Measurements from ENCODE around the gene NUDT16.
A peak's percentile ranks its signal among the peaks of the same experiment; 100 is the strongest.

NUDT16 gene

DNA sequence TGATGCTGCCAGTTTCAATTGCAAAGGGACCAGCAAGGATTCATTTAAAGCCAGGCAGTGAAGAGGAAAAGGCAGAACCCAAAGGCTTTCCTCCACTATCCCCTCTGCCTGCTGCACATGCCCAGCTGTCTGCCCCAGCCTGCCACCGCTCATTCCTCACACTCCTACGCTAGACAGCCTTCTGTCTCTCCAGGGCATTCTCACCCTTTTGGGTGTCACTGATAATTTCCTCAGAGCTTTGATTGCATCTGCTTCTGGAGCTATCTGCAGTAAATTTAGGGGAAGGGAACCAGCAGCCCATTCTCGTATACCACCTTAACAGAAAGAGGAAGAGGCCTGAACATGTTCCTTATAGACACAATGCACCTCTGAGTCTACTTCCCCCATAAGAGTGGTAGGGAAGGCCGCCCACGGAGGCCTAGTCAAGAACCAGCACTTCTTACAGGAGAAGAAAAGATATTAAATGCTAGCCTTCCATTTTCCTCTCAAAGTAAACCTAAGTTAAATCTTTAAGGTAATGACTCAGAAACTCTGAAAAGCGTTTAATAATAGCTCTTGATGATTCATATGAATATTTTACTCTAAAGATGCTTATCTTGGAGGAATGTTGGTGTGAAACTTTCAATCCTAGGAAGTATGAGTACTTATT lies 20.9 kb downstream of the NUDT16 start:
- Histone ChIP-seq H3K36me3 (ENCODE audit: control insufficient read depth in 1 of 2, insufficient read depth in 2 of 2, low read length in 2 of 2) (no peaks in the 10 kb centered on the region), H4K12ac (ENCODE audit: low read depth, low read length) (no peak overlapping the region), H2BK120ac (ENCODE audit: insufficient read depth, low read length, poor library complexity) (no peak overlapping the region), H2AK5ac (ENCODE audit: low read length) (no peak overlapping the region), H3K4ac (ENCODE audit: low read depth, low read length) (no peak overlapping the region), H4K91ac (ENCODE audit: low read depth, low read length) (no peak overlapping the region), H3K18ac (ENCODE audit: low read length) (no peak overlapping the region), H2BK5ac (ENCODE audit: low read depth, low read length, poor library complexity) (no peak overlapping the region), H3K79me2 (ENCODE audit: control insufficient read depth, insufficient read depth, low read length, poor library complexity) (no peaks in the 10 kb centered on the region), H2AFZ (ENCODE audit: insufficient read depth, low read length, poor library complexity) (no peak overlapping the region), H3K14ac (ENCODE audit: low read length) (no peak overlapping the region), H3K4me2 (ENCODE audit: low read length) (no peak overlapping the region), H2BK12ac (ENCODE audit: low read length) (no peak overlapping the region), H4K8ac (ENCODE audit: low read depth, low read length) (no peak overlapping the region), H3K23ac (ENCODE audit: low read length) (no peak overlapping the region), H3K9me3 (ENCODE audit: insufficient read depth, low read depth, low read length) (no peaks in the 10 kb centered on the region), H3K27ac (ENCODE audit: low read depth, low read length) (no peak overlapping the region), H3K4me1 (ENCODE audit: control insufficient read depth in 1 of 2, insufficient read depth in 2 of 2, low read length in 2 of 2) (no peaks in the 10 kb centered on the region), H3K79me1 (ENCODE audit: low read length) (no peaks in the 10 kb centered on the region), H3K27me3 (ENCODE audit: insufficient read depth, low read length) (no peaks in the 10 kb centered on the region), H3K9ac (ENCODE audit: low read length) (no peak overlapping the region), H3K4me3 (ENCODE audit: low read depth, low read length) (no peak overlapping the region)
- WGBS (ENCODE audit: extremely low coverage, insufficient coverage, insufficient read length), result no CpG with 5 or more reads among the region's 6 CpGs
- peak in 1 of 2 donors; percentile 80 for DNase-seq

DNA sequence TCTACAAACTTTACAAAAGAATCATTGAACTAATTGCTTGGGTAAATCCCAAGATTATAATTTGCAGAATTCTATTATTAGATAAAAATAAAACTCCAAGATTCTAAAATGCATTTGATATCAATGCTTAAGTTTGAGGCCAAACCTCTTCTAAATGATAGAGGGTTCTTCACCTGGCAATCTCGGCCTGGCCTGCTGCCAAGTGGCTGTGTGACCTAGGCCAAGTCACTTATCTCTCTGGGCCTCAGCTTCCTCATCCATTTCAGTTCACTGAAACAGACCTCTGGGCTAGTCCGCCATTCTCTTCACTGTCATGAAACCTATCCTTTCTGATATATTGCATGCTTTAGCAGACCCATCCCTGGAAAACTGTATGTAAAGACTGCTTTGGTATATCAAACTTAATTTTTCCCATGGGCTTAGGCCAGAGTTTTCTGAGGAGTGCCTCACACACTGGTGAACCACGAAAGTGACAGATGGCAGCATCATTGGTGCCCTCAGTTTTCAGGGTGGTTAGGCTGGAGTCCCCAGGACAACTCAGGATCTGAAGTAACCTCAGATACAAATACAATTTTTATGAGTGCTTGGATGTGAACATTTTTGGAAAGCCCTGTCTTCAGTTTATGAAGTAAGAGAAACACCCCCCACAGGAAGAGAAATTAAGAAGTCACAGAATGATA lies 21.8 kb downstream of the NUDT16 start:
- H2AK5ac ChIP-seq (ENCODE audit: low read length), result no peak overlapping the region
- H2BK12ac ChIP-seq (ENCODE audit: low read length), result no peak overlapping the region
- H3K79me1 ChIP-seq (ENCODE audit: low read length), result no peaks in the 10 kb centered on the region
- H2BK5ac ChIP-seq (ENCODE audit: low read depth, low read length, poor library complexity), result no peak overlapping the region
- no peak overlapping the region for H3K27ac ChIP-seq (ENCODE audit: low read depth, low read length)
- H3K4ac ChIP-seq (ENCODE audit: low read depth, low read length), result no peak overlapping the region
- no peak overlapping the region for H3K4me2 ChIP-seq (ENCODE audit: low read length)
- no peaks in the 10 kb centered on the region for H3K4me1 ChIP-seq (ENCODE audit: control insufficient read depth in 1 of 2, insufficient read depth in 2 of 2, low read length in 2 of 2)
- H3K27me3 ChIP-seq (ENCODE audit: insufficient read depth, low read length), result no peaks in the 10 kb centered on the region
- no peak overlapping the region for H2BK120ac ChIP-seq (ENCODE audit: insufficient read depth, low read length, poor library complexity)
- no peak overlapping the region for H3K23ac ChIP-seq (ENCODE audit: low read length)
- no peaks in the 10 kb centered on the region for H3K9me3 ChIP-seq (ENCODE audit: insufficient read depth, low read depth, low read length)
- no peak overlapping the region for H4K91ac ChIP-seq (ENCODE audit: low read depth, low read length)
- H2AFZ ChIP-seq (ENCODE audit: insufficient read depth, low read length, poor library complexity), result no peak overlapping the region
- H3K36me3 ChIP-seq (ENCODE audit: control insufficient read depth in 1 of 2, insufficient read depth in 2 of 2, low read length in 2 of 2), result no peaks in the 10 kb centered on the region
- H3K18ac ChIP-seq (ENCODE audit: low read length), result no peak overlapping the region
- peak in 1 of 2 donors; percentile 9 for DNase-seq
- no peak overlapping the region for H4K12ac ChIP-seq (ENCODE audit: low read depth, low read length)
- no peak overlapping the region for H3K4me3 ChIP-seq (ENCODE audit: low read depth, low read length)
- WGBS (ENCODE audit: extremely low coverage, insufficient coverage, insufficient read length), result no CpG with 5 or more reads among the region's 3 CpGs
- H3K9ac ChIP-seq (ENCODE audit: low read length), result no peak overlapping the region
- no peak overlapping the region for H4K8ac ChIP-seq (ENCODE audit: low read depth, low read length)
- H3K79me2 ChIP-seq (ENCODE audit: control insufficient read depth, insufficient read depth, low read length, poor library complexity), result no peaks in the 10 kb centered on the region
- no peak overlapping the region for H3K14ac ChIP-seq (ENCODE audit: low read length)

DNA sequence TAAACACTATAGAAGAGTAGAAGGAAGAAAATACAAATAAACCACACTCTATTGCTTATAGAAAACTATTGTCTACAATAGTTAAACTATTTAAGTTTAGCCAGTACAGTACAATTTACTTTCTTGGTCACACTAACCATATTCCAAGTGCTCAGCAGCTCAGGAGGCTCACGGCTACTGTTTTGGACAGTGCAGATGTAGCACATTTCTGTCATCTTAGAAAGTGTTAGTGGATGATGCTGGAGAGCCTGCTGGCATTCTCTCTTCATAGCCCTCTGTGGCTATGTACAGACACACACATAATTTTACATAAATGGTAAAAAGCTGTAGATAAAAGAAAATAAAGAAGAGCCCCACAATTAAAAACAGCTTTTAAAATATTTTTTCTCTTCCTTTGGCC lies 23.8 kb downstream of the NUDT16 start:
- Histone ChIP-seq H3K4ac (ENCODE audit: low read depth, low read length) (no peak overlapping the region), H3K4me2 (ENCODE audit: low read length) (no peak overlapping the region), H4K8ac (ENCODE audit: low read depth, low read length) (no peak overlapping the region), H3K4me1 (ENCODE audit: control insufficient read depth in 1 of 2, insufficient read depth in 2 of 2, low read length in 2 of 2) (no peaks in the 10 kb centered on the region), H3K27ac (ENCODE audit: low read depth, low read length) (no peak overlapping the region), H3K36me3 (ENCODE audit: control insufficient read depth in 1 of 2, insufficient read depth in 2 of 2, low read length in 2 of 2) (no peaks in the 10 kb centered on the region), H3K79me2 (ENCODE audit: control insufficient read depth, insufficient read depth, low read length, poor library complexity) (no peaks in the 10 kb centered on the region), H4K91ac (ENCODE audit: low read depth, low read length) (no peak overlapping the region), H3K79me1 (ENCODE audit: low read length) (no peaks in the 10 kb centered on the region), H3K23ac (ENCODE audit: low read length) (no peak overlapping the region), H3K4me3 (ENCODE audit: low read depth, low read length) (no peak overlapping the region), H4K12ac (ENCODE audit: low read depth, low read length) (no peak overlapping the region), H3K14ac (ENCODE audit: low read length) (no peak overlapping the region), H2AK5ac (ENCODE audit: low read length) (no peak overlapping the region), H2AFZ (ENCODE audit: insufficient read depth, low read length, poor library complexity) (no peak overlapping the region), H3K9me3 (ENCODE audit: insufficient read depth, low read depth, low read length) (no peaks in the 10 kb centered on the region), H2BK12ac (ENCODE audit: low read length) (no peak overlapping the region), H2BK120ac (ENCODE audit: insufficient read depth, low read length, poor library complexity) (no peak overlapping the region), H3K27me3 (ENCODE audit: insufficient read depth, low read length) (no peaks in the 10 kb centered on the region), H3K18ac (ENCODE audit: low read length) (no peak overlapping the region), H3K9ac (ENCODE audit: low read length) (no peak overlapping the region), H2BK5ac (ENCODE audit: low read depth, low read length, poor library complexity) (no peak overlapping the region)
- WGBS (ENCODE audit: extremely low coverage, insufficient coverage, insufficient read length), result no CpG with 5 or more reads among the region's 1 CpG
- no peak for DNase-seq

DNA sequence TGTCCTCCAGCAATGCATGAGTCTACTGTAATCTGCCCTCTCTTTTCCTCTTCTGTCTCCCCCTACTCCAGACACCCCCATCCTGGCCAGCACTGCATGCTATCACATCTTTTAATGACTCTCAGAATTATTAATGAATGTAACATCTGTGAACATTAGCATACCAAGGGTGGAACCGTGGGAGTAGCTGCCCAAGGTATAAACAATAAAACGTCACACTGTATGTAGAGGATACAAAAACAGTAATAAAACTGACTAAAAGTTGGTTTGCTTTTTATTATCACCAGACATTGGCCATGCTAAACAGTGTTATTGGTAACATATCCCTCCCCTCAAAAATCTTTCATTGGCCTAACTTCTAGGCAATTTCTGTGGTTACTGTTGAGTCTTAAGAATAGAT lies 24.7 kb downstream of the NUDT16 start:
- Histone ChIP-seq H3K36me3 (ENCODE audit: control insufficient read depth in 1 of 2, insufficient read depth in 2 of 2, low read length in 2 of 2) (no peaks in the 10 kb centered on the region), H4K91ac (ENCODE audit: low read depth, low read length) (no peak overlapping the region), H3K4ac (ENCODE audit: low read depth, low read length) (no peak overlapping the region), H3K4me3 (ENCODE audit: low read depth, low read length) (no peak overlapping the region), H3K9me3 (ENCODE audit: insufficient read depth, low read depth, low read length) (no peaks in the 10 kb centered on the region), H3K4me2 (ENCODE audit: low read length) (no peak overlapping the region), H3K79me1 (ENCODE audit: low read length) (no peaks in the 10 kb centered on the region), H2AK5ac (ENCODE audit: low read length) (no peak overlapping the region), H2BK5ac (ENCODE audit: low read depth, low read length, poor library complexity) (no peak overlapping the region), H3K23ac (ENCODE audit: low read length) (no peak overlapping the region), H3K14ac (ENCODE audit: low read length) (no peak overlapping the region), H2AFZ (ENCODE audit: insufficient read depth, low read length, poor library complexity) (no peak overlapping the region), H4K12ac (ENCODE audit: low read depth, low read length) (no peak overlapping the region), H3K27me3 (ENCODE audit: insufficient read depth, low read length) (no peaks in the 10 kb centered on the region), H2BK12ac (ENCODE audit: low read length) (no peak overlapping the region), H3K79me2 (ENCODE audit: control insufficient read depth, insufficient read depth, low read length, poor library complexity) (no peaks in the 10 kb centered on the region), H3K4me1 (ENCODE audit: control insufficient read depth in 1 of 2, insufficient read depth in 2 of 2, low read length in 2 of 2) (no peaks in the 10 kb centered on the region), H2BK120ac (ENCODE audit: insufficient read depth, low read length, poor library complexity) (no peak overlapping the region), H3K27ac (ENCODE audit: low read depth, low read length) (no peak overlapping the region), H4K8ac (ENCODE audit: low read depth, low read length) (no peak overlapping the region), H3K18ac (ENCODE audit: low read length) (no peak overlapping the region), H3K9ac (ENCODE audit: low read length) (no peak overlapping the region)
- WGBS (ENCODE audit: extremely low coverage, insufficient coverage, insufficient read length), result no CpG with 5 or more reads among the region's 2 CpGs
- DNase-seq, result no peak

Measured in trophoblast cell (in vitro differentiated cells and primary cell).